Measurements from ENCODE around the gene SLCO4A1.

The SLCO4A1 gene

GRCh38 chr20:62652894-62653305 is 10.6 kb downstream of the SLCO4A1 start:
- DNase-seq, result no peak

GRCh38 chr20:62653373-62653772 is 11.1 kb downstream of the SLCO4A1 start:
- no peak for DNase-seq

- no peak for DNase-seq
Measured at GRCh38 chr20:62653951-62654685, 11.8 kb downstream of the SLCO4A1 start.

GRCh38 chr20:62655282-62656196 is 13.2 kb downstream of the SLCO4A1 start:
- DNase-seq, result no peak

GRCh38 chr20:62656197-62656918 is 14.1 kb downstream of the SLCO4A1 start:
- DNase-seq, result no peak

GRCh38 chr20:62656919-62657588 is 14.8 kb downstream of the SLCO4A1 start:
- no peak for DNase-seq

GRCh38 chr20:62657589-62657942 is 15.3 kb downstream of the SLCO4A1 start:
- DNase-seq, result no peak

- no peak for DNase-seq
Measured at GRCh38 chr20:62657956-62658355, 15.7 kb downstream of the SLCO4A1 start.

- no peak for DNase-seq
Measured at GRCh38 chr20:62658593-62659178, 16.4 kb downstream of the SLCO4A1 start.

- DNase-seq, result no peak
Measured at GRCh38 chr20:62659488-62660239, 17.4 kb downstream of the SLCO4A1 start.

- no peak for DNase-seq
Measured at GRCh38 chr20:62660240-62660615, 17.9 kb downstream of the SLCO4A1 start.

GRCh38 chr20:62660768-62661167 is 18.5 kb downstream of the SLCO4A1 start:
- no peak for DNase-seq

- DNase-seq, result no peak
Measured at GRCh38 chr20:62661647-62662046, 19.3 kb downstream of the SLCO4A1 start.

GRCh38 chr20:62662422-62662821 is 20.1 kb downstream of the SLCO4A1 start:
- peak; percentile 61 for DNase-seq

- no peak for DNase-seq
Measured at GRCh38 chr20:62663145-62664018, 21.1 kb downstream of the SLCO4A1 start.

- no peak for DNase-seq
Measured at GRCh38 chr20:62664019-62664971, 22.0 kb downstream of the SLCO4A1 start.

GRCh38 chr20:62665153-62665754 is 23.0 kb downstream of the SLCO4A1 start:
- DNase-seq, result no peak

- DNase-seq, result no peak
Measured at GRCh38 chr20:62665826-62666735, 23.8 kb downstream of the SLCO4A1 start.

All from fibroblast of skin of scalp (primary cell).